GM12878 (cell line): Measurements from ENCODE around the gene MVB12B. TPM values are rescaled to one million over a fixed set of nuclear protein-coding genes. Genes with fewer than 3 reads are reported as not detected.

Experiments used
- ATAC-seq: fragments of 200-7000 bp; cut with Tn5 transposase; 3 replicates; pipeline ENCODE4 v1.9.1; 2020; ENCODE audit warnings: mild to moderate bottlenecking, moderate library complexity
- BruUV-seq: library from RNA; stranded (reverse); fragments of 400-500 nt; replicated peaks from 2 replicates; lab custom pipeline; 2021; lab: Mats Ljungman, UMichigan
- CTCF ChIA-PET: fragments of 300-600 bp; sonication (Branson Sonifier 250); formaldehyde crosslinking; extraction: SDS; loops from one replicate; lab custom pipeline; 2021; ENCODE audit warnings: inconsistent platforms; lab: Yijun Ruan, JAX
- POLR2A ChIA-PET: fragments of 350-600 bp; formaldehyde crosslinking; extraction: SDS; loops from one replicate; lab custom pipeline; 2021; ENCODE audit warnings: inconsistent platforms; lab: Charles Lee
- RAD21 ChIA-PET: fragments of 300-600 bp; sonication (Branson Sonifier 250); formaldehyde crosslinking; loops from one replicate; lab custom pipeline; 2023; ENCODE audit warnings: antibody characterized with exemption; ENCODE audit not compliant: unreplicated experiment; lab: Charles Lee
- SMC1A ChIA-PET: fragments of 300-600 bp; sonication (Branson Sonifier 250); formaldehyde crosslinking; loops from one replicate; lab custom pipeline; 2023; ENCODE audit not compliant: unreplicated experiment, uncharacterized antibody; lab: Charles Lee
- DNase-seq: peaks from one replicate; pipeline ENCODE4 v3.0.0-alpha.2; 2011; ENCODE audit warnings: low read depth, low spot score
- FAIRE-seq: peaks from 3 replicates; lab custom pipeline; 2011; peaks lifted over from hg19 to GRCh38; lab: Jason Lieb, UNC
- H2AFZ ChIP-seq: 2 replicates; pipeline ENCODE4 v1.6.0; 2011; ENCODE audit warnings: low read depth, low read length, control low read depth; ENCODE audit not compliant: control insufficient read depth
- H3K27ac ChIP-seq: 2 replicates; pipeline ENCODE4 v1.5.1; 2011; ENCODE audit warnings: control low read depth; ENCODE audit not compliant: control insufficient read depth, insufficient read depth
- H3K27me3 ChIP-seq, 2 experiments: replicated peaks in 1 of 2; 2 replicates each; pipeline versions ENCODE4 v1.6.0 to v1.6.1; 2011; ENCODE audit warnings: low read length in 1 of 2; ENCODE audit not compliant: control insufficient read depth in 2 of 2, insufficient read depth in 2 of 2
- H3K36me3 ChIP-seq, 2 experiments: 2 replicates each; pipeline ENCODE4 v1.5.1; 2011; ENCODE audit warnings: low read length in 1 of 2; ENCODE audit not compliant: control insufficient read depth in 2 of 2, insufficient read depth in 2 of 2
- H3K4me1 ChIP-seq: 2 replicates; pipeline ENCODE4 v1.6.1; 2011; ENCODE audit warnings: mild to moderate bottlenecking, low read length, moderate library complexity, mixed read lengths; ENCODE audit not compliant: control insufficient read depth, insufficient read depth
- H3K4me2 ChIP-seq: 2 replicates; pipeline ENCODE4 v1.6.0; 2011; ENCODE audit warnings: control low read depth; ENCODE audit not compliant: control insufficient read depth, insufficient read depth
- H3K4me3 ChIP-seq: fragments of 200-600 bp; sonication (generic); 2 replicates; pipeline ENCODE4 v1.5.1; 2016
- H3K79me2 ChIP-seq: 2 replicates; pipeline ENCODE4 v1.6.0; 2011; ENCODE audit warnings: low read length; ENCODE audit not compliant: control insufficient read depth, insufficient read depth
- H3K9ac ChIP-seq: 2 replicates; pipeline ENCODE4 v1.8.0; 2011; ENCODE audit warnings: low read length, control low read depth, mixed read lengths; ENCODE audit not compliant: control insufficient read depth, insufficient read depth
- H3K9me3 ChIP-seq: replicated peaks from 3 replicates; pipeline ENCODE4 v1.5.1; 2011; ENCODE audit warnings: mild to moderate bottlenecking, low read length; ENCODE audit not compliant: control insufficient read depth, insufficient read depth
- H4K20me1 ChIP-seq: 2 replicates; pipeline ENCODE4 v1.6.0; 2011; ENCODE audit not compliant: control insufficient read depth, insufficient read depth
- CBX3 ChIP-seq: fragments of 200-600 bp; sonication (generic); IDR thresholded peaks from 2 replicates; pipeline ENCODE4 v1.6.1; 2016; ENCODE audit warnings: low read depth, borderline replicate concordance
- JUND ChIP-seq: IDR thresholded peaks from 2 replicates; pipeline ENCODE4 v1.6.1; 2012; ENCODE audit warnings: low read depth, mild to moderate bottlenecking, low read length, improper control_type of control experiment, moderate library complexity
- KDM1A ChIP-seq: fragments of 200-600 bp; sonication (generic); IDR thresholded peaks from 2 replicates; pipeline ENCODE4 v1.6.1; 2016; ENCODE audit warnings: borderline replicate concordance
- PRDM15 ChIP-seq: fragments of 450-650 bp; formaldehyde crosslinking; IDR thresholded peaks from 2 replicates; pipeline ENCODE4 v1.4.0; 2020; ENCODE audit warnings: mild to moderate bottlenecking, moderate library complexity
- WGBS: methylation state at CpG from one replicate; pipeline ENCODE4 v1.1.6; 2016; ENCODE audit warnings: low lambda C conversion rate; ENCODE audit not compliant: insufficient replicate concordance, insufficient coverage; ENCODE audit errors: missing lambda C conversion rate; 5-methylcytosine and 5-hydroxymethylcytosine counted together
- in situ Hi-C: fragments of 300-500 bp; cut with MboI; formaldehyde crosslinking; loops from 9 replicates; pipeline ENCODE4 v1.14.3; 2018; ENCODE audit warnings: mixed read lengths
- intact Hi-C: fragments of 100-400 bp; cut with micrococcal nuclease; formaldehyde crosslinking; loops from one replicate; pipeline ENCODE4 v1.14.2; 2022; ENCODE audit not compliant: unreplicated experiment
- polyA plus RNA-seq, 11 experiments: library from polyadenylated mRNA; depleted of rRNA in 4 of 11; unstranded in 6 of 11; stranded (reverse) in 5 of 11; fragments of >200 nt; fragmentation: Nextera tagmentation in 4 of 11; fragmentation: Illumina TruSeq in 1 of 11; extraction: Ambion mirVana in 4 of 11; extraction: Trizol in 1 of 11; gene quantifications; 1 replicate in 1 of 11; 2 replicates in 10 of 11; pipeline versions ENCODE4 v1.2.1 to v1.2.3, GENCODE V29; 2011 to 2016; ENCODE audit warnings: inconsistent platforms in 2 of 11, missing spikeins in 2 of 11, low read depth in 1 of 11
- total RNA-seq, 4 experiments: library from RNA; depleted of rRNA in 3 of 4; stranded (reverse); fragments of >200 nt in 3 of 4; fragmentation: Illumina TruSeq in 1 of 4; extraction: Trizol in 1 of 4; gene quantifications; 2 replicates each; pipeline versions ENCODE4 v1.2.1 to v1.2.3, GENCODE V29; 2013 to 2021
- TF ChIP-seq, protein P1 (sequence below): fragments of 450-650 bp; IDR thresholded peaks from 2 replicates; pipeline ENCODE4 v1.6.1; 2017; ENCODE audit warnings: low read depth, mild to moderate bottlenecking, moderate library complexity

Gene MVB12B
- total and polyA plus RNA-seq, 10 of the 15 experiments (the other 5 are each of a cell fraction or from before 2014, with no cell fraction given) = 0.08 TPM; not detected in 9

GRCh38 chr9:126452106-126452505, 125.5 kb downstream of the MVB12B start:
- in situ Hi-C loops = no loop called here
- no peak overlapping the region for H3K27ac ChIP-seq
- ChIA-PET CTCF (interaction anchor here (1.3 kb wide), 1 partner anchor 39 kb away, joined by 4 read pairs; no protein-coding TSS in a partner anchor), POLR2A (no interaction called here), SMC1A (no interaction called here), RAD21 (no interaction called here)
- H3K4me1 ChIP-seq = no peaks in the 10 kb centered on the region
- BruUV-seq = no TSS peak
- no peak for ATAC-seq
- H4K20me1 ChIP-seq = no peaks in the 10 kb centered on the region
- TF ChIP-seq KDM1A = no peak
- TF ChIP-seq CBX3 = no peak
- TF ChIP-seq JUND = no peak
- TF ChIP-seq, protein P1, sequence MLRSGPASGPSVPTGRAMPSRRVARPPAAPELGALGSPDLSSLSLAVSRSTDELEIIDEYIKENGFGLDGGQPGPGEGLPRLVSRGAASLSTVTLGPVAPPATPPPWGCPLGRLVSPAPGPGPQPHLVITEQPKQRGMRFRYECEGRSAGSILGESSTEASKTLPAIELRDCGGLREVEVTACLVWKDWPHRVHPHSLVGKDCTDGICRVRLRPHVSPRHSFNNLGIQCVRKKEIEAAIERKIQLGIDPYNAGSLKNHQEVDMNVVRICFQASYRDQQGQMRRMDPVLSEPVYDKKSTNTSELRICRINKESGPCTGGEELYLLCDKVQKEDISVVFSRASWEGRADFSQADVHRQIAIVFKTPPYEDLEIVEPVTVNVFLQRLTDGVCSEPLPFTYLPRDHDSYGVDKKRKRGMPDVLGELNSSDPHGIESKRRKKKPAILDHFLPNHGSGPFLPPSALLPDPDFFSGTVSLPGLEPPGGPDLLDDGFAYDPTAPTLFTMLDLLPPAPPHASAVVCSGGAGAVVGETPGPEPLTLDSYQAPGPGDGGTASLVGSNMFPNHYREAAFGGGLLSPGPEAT = no peak
- no peak for TF ChIP-seq PRDM15 (CRISPR knock-in tag)
- no peaks in the 10 kb centered on the region for H3K36me3 ChIP-seq
- no peaks in the 10 kb centered on the region for H3K9me3 ChIP-seq
- no peaks in the 10 kb centered on the region; a peak in 1 of 4 replicates for H3K27me3 ChIP-seq
- intact Hi-C loops = no loop called here
- no peak overlapping the region for H3K9ac ChIP-seq
- FAIRE-seq = no peak
- no peaks in the 10 kb centered on the region for H3K79me2 ChIP-seq
- 52% methylated on average over 12 of the region's 12 CpGs for WGBS
- no peak overlapping the region for H3K4me2 ChIP-seq
- DNase-seq = no peak
- no peak overlapping the region for H3K4me3 ChIP-seq
- no peak overlapping the region for H2AFZ ChIP-seq
